ENCODE data around the gene TTLL13. TPM values are rescaled to one million over a fixed set of nuclear protein-coding genes. Genes with fewer than 3 reads are reported as not detected.

The TTLL13 gene
- total and polyA plus RNA-seq, 9 of the 15 experiments (the other 6 are each of a cell fraction or from before 2014, with no cell fraction given) = 0.05 to 0.24 (median 0.11) TPM; not detected in 1

DNA sequence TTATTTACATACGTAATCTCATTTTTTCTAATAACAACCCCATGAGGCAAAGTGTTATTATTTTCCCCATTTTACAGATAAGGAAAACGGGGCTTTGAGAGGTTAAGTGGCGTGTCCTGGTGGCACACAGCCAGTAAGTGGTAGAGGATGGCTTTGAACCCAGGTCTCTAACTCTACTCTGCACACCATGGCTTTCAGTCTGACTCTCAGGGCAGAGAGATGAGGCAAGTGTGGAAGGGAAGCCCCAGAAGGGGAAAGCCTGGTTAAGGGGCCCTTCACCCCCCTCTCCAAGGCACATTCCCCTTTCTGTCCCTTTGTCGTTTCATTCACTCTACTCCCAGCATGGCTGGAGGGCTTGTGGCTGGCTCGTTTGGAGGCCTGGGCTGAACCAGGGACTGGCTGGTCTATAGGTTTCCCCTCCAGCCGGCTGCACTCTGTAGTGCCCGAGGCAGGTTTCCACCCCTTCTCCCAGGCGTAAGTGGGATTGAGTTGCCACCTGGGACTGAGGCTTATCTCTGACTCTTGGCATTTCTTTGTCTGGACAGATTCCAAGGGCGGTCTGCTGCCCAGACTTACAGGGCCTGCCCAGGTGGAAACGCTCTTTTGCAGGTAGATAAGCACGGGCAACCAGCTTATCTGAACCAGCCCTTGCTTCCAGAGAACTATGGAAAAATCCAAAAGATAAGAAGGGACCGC, 36.1 kb upstream of the TTLL13 start:
- Histone ChIP-seq H3K79me2 (ENCODE audit: control insufficient read depth, insufficient read depth, low read length) (peaks cover 54% of the 10 kb centered on the region), H3K36me3 (ENCODE audit: control insufficient read depth, insufficient read depth, low read length) (peaks cover 72% of the 10 kb centered on the region; the same call in 2 of the 3 replicates), H2AFZ (ENCODE audit: low read depth, low read length) (no peak overlapping the region), H3K27ac (ENCODE audit: extremely low read depth, low read depth, low read length) (peak overlapping the region; percentile 41; the same call in 2 of the 3 replicates), H4K20me1 (replicated peaks; ENCODE audit: control insufficient read depth, insufficient read depth, low read length) (no peaks in the 10 kb centered on the region; the same call in none of the 2 replicates), H3K9me1 (ENCODE audit: control insufficient read depth, insufficient read depth, low read length) (no peaks in the 10 kb centered on the region), H3K4me2 (ENCODE audit: insufficient read depth, low read length) (peak overlapping the region; percentile 19; the same call in 1 of the 2 replicates), H3K27me3 (ENCODE audit: control insufficient read depth in 2 of 2, insufficient read depth in 2 of 2, low read length in 2 of 2) (no peaks in the 10 kb centered on the region), H3K9me3 (replicated peaks; ENCODE audit: control insufficient read depth, insufficient read depth, low read depth, low read length) (no peaks in the 10 kb centered on the region), H3K4me1 (replicated peaks in 1 of 2; ENCODE audit: control insufficient read depth in 2 of 2, insufficient read depth in 2 of 2, low read length in 2 of 2) (peaks cover 10 to 35% of the 10 kb centered on the region in 2 experiments; a peak in 4 of 5 replicates), H3K4me3 (no peak overlapping the region), H3K9ac (ENCODE audit: insufficient read depth in 1 of 2, low read depth in 2 of 2, low read length in 2 of 2) (peak overlapping the region in 1 of 2 experiments; percentile 85; a peak in 1 of 4 replicates)
- no TSS peak for BruUV-seq (replicated peaks)
- CTCF ChIA-PET (ENCODE audit: low intra/inter-chr PET ratio) = interaction anchor here (0.5 kb wide), 1 partner anchor 56 kb away, joined by 3 read pairs; no protein-coding TSS in a partner anchor
- intact Hi-C loops (cut with micrococcal nuclease) = no loop called here
- ATAC-seq (peak; percentile 72), DNase-seq (ENCODE audit: extremely low read depth in 1 of 4, low spot score in 3 of 4) (peak in 3 of 4 experiments; percentile 27 to 51 (median 36)), FAIRE-seq (no peak)
- in situ Hi-C loops (cut with MboI) = no loop called here
- WGBS (ENCODE audit: insufficient coverage, low coverage, missing lambda C conversion rate) = 30% methylated on average over 12 of the region's 12 CpGs
- POLR2A ChIA-PET = interaction anchor here (0.5 to 1.2 kb wide), 3 partner anchors 8 to 30 kb away, joined by 3 to 5 read pairs (median 3); partner anchors contain the start of gene SEMA4B
- TF ChIP-seq DPF2 (IDR thresholded peaks at IDR 0.05) (peak; percentile 41; the same call in 1 of the 2 replicates), ZNF316 (IDR thresholded peaks at IDR 0.05) (no peak), POLR2AphosphoS5 (IDR thresholded peaks at IDR 0.05; ENCODE audit: control insufficient read depth, insufficient read depth, low read depth, low read length) (peak; percentile 28; the same call in 1 of the 2 replicates), TAL1 (IDR thresholded peaks at IDR 0.05) (peak; percentile 54; the same call in 1 of the 2 replicates), GATAD2B (IDR thresholded peaks at IDR 0.05; ENCODE audit: borderline replicate concordance) (peak; percentile 46; the same call in 1 of the 2 replicates), LEF1 (IDR thresholded peaks at IDR 0.05) (no peak), TSC22D4 (tag; IDR thresholded peaks at IDR 0.05) (no peak), TEAD4 (IDR thresholded peaks at IDR 0.05; ENCODE audit: low read length) (peak; percentile 76), TEAD4 (CRISPR knock-in tag; IDR thresholded peaks at IDR 0.05; ENCODE audit: borderline replicate concordance) (no peak), FOXP1 (CRISPR knock-in tag; IDR thresholded peaks at IDR 0.05) (no peak), NFIC (IDR thresholded peaks at IDR 0.05) (peak; percentile 64), FOXA1 (IDR thresholded peaks at IDR 0.05; ENCODE audit: borderline replicate concordance) (no peak), ZNF830 (CRISPR knock-in tag; IDR thresholded peaks at IDR 0.05) (no peak), TRIM24 (IDR thresholded peaks at IDR 0.05) (0 out of 4 replicates have a peak, but pooled peaks of 1 of the 2 experiments have one; percentile 17), MTA1 (IDR thresholded peaks at IDR 0.05; ENCODE audit: borderline replicate concordance) (0 out of 2 replicates have a peak, but pooled peaks have one; percentile 40), MYNN (IDR thresholded peaks at IDR 0.05) (0 out of 2 replicates have a peak, but pooled peaks have one; percentile 43), MYNN (CRISPR knock-in tag; IDR thresholded peaks at IDR 0.05) (no peak), HDAC6 (IDR thresholded peaks at IDR 0.05; ENCODE audit: low read depth, low read length) (no peak), ARID1B (IDR thresholded peaks at IDR 0.05) (peak; percentile 67), GATA2 (CRISPR knock-in tag; IDR thresholded peaks at IDR 0.05) (peak; percentile 23; the same call in 1 of the 2 replicates), PURB (CRISPR knock-in tag; IDR thresholded peaks at IDR 0.05; ENCODE audit: low read depth) (no peak), MTA2 (IDR thresholded peaks at IDR 0.05; ENCODE audit: low read depth) (peak; percentile 36; the same call in 1 of the 2 replicates)
- TF ChIP-seq, protein P1, sequence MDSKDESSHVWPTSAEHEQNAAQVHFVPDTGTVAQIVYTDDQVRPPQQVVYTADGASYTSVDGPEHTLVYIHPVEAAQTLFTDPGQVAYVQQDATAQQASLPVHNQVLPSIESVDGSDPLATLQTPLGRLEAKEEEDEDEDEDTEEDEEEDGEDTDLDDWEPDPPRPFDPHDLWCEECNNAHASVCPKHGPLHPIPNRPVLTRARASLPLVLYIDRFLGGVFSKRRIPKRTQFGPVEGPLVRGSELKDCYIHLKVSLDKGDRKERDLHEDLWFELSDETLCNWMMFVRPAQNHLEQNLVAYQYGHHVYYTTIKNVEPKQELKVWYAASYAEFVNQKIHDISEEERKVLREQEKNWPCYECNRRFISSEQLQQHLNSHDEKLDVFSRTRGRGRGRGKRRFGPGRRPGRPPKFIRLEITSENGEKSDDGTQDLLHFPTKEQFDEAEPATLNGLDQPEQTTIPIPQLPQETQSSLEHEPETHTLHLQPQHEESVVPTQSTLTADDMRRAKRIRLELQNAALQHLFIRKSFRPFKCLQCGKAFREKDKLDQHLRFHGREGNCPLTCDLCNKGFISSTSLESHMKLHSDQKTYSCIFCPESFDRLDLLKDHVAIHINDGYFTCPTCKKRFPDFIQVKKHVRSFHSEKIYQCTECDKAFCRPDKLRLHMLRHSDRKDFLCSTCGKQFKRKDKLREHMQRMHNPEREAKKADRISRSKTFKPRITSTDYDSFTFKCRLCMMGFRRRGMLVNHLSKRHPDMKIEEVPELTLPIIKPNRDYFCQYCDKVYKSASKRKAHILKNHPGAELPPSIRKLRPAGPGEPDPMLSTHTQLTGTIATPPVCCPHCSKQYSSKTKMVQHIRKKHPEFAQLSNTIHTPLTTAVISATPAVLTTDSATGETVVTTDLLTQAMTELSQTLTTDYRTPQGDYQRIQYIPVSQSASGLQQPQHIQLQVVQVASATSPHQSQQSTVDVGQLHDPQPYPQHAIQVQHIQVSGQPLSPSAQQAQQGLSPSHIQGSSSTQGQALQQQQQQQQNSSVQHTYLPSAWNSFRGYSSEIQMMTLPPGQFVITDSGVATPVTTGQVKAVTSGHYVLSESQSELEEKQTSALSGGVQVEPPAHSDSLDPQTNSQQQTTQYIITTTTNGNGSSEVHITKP (IDR thresholded peaks at IDR 0.05; ENCODE audit: partially characterized antibody) = peak; percentile 32

Data from K562 (cell line).